IPS-11a (cell line): Measurements from ENCODE around the gene PCYOX1L.

Experiments used
- H3K4me3 ChIP-seq: one replicate; pipeline ENCODE4 v1.5.1; 2013; ENCODE audit warnings: low read depth, low read length, control low read depth

PCYOX1L gene

DNA sequence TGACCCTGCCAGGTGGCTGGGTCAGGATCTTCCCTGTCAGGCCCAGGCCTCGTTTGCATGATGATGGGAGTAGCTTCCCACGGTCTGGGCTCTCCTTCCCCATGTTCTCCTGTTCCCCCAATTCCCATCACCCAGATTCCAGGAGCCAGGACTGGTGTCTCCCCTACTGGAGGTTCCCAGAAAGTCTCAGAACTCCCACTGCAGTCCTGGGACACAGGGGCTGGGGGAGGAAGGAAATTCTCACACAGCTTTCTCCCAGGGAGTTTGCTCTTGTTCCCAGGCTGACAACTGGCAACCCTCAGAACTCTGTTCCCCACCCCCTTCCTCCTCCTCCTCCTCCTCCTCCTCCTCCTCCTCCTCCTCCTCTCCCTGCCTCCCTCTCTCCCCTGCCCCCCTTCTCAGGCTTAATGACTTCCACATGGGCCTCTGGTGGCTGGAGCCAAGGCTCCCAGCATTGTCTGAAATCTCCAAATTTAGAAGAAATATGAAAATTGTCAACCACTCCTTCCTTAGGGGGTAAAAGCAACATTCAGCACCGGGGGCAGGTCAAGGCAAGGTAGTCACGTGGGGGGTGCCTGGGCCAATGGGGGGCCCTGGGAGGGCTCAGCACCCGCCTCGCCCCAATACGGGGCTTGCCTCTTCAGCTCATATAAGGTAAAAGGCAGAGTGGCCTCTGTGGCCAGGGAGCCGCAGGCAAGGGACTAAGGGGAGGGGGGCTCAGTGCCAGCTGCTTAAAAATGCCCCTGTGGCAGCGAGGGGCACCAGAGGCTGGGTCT is 48.5 kb downstream of the PCYOX1L start:
- no peak overlapping the region for H3K4me3 ChIP-seq

DNA sequence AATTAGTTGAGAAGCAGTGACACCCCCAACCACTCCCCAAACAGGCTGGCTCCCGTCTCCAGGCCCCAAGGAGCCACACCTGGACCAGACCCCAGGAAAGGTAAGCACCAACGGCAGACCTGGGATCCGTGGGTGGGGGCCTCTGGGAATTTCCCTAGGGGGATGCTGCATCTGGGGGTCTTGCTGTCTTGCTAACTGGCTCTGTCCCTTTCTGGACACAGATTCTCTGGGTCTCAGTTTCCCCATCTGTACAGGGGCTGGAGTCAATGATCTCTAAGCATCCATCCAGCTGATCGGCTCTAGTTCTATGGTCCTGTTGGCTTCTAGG is 49.1 kb downstream of the PCYOX1L start:
- no peak overlapping the region for H3K4me3 ChIP-seq

GRCh38 chr5:149407323-149408251 is 49.7 kb downstream of the PCYOX1L start:
- no peak overlapping the region for H3K4me3 ChIP-seq

- no peak overlapping the region for H3K4me3 ChIP-seq
Measured at GRCh38 chr5:149408252-149409099, 50.6 kb downstream of the PCYOX1L start.

GRCh38 chr5:149409268-149409948 is 51.6 kb downstream of the PCYOX1L start:
- H3K4me3 ChIP-seq: no peak overlapping the region

- H3K4me3 ChIP-seq: no peak overlapping the region
Measured at GRCh38 chr5:149410071-149410470, 52.2 kb downstream of the PCYOX1L start.

GRCh38 chr5:149410721-149411432 is 53.0 kb downstream of the PCYOX1L start:
- H3K4me3 ChIP-seq: no peak overlapping the region

DNA sequence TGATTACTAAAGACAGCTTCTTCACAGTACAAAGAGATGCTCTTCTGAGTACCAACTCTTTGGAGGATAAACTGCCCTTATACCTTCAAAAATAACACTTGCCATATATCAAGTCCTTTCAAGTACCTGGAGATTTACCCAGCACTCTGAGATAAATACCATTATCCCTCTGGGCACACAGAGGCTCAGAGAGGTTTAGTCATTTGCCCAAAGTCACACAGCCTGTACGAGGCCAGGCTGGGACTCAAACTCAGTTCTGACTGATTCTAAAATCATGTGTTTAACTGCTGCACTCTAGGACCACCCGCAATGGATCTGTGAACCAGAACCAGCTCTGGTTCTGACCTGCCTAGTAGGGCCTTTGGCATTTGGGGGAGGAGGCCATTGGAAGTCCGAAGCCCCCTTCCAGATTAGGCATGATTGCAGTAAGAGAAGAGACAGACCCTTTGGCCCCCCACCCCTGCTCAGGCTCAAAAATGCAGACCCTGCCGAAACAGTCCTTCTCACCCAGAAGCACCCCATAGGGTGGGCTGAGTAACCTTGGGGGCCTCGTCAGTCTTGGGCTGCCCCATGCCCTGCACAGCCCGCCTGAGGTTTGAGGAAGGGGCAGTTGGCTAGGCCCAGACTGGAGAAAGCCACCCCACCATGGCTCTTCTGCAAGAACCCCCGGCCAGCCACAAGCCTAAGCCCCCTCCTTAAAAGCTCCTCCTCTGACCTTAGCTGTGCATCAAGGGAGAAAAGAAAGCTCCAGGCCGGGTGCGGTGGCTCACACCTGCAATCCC is 54.1 kb downstream of the PCYOX1L start:
- no peak overlapping the region for H3K4me3 ChIP-seq

- no peak overlapping the region for H3K4me3 ChIP-seq
Measured at GRCh38 chr5:149412783-149413476, 55.1 kb downstream of the PCYOX1L start.

- H3K4me3 ChIP-seq: no peak overlapping the region
Measured at GRCh38 chr5:149413477-149414210, 55.8 kb downstream of the PCYOX1L start.

DNA sequence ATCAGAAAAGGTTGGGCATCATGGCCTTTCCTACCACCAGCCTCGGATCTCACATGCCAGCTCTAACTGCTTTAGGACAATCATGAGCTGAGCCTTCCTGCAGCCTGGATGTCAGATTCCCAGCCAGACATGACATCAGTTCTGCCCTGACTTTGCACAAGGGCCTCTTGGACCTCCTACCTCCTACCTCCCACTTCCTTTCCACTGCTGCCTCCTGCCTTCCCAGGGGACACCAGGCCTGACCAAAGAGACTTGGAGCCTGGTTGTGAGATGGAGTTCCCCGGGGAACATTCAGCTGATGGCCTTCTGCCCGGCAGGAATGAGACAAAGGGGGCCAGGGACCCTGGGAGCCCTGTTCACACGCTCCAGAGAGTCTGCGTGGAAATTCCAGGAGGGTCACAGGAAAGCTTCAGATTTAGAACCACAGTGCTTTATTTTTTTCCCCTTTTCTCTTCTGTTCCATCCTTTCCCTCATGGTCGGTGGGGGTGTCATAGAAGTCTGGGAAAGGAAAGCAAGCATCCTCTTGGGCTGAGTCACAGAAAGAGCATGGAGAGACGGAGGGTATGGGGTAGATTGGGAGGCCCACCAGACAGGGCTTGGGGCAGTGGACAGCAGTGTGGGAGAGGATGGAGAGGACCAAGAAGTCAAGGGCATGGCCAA is 56.7 kb downstream of the PCYOX1L start:
- no peak overlapping the region for H3K4me3 ChIP-seq

- no peak overlapping the region for H3K4me3 ChIP-seq
Measured at GRCh38 chr5:149415066-149415967, 57.5 kb downstream of the PCYOX1L start.

GRCh38 chr5:149416987-149417710 is 59.3 kb downstream of the PCYOX1L start:
- H3K4me3 ChIP-seq: no peak overlapping the region

DNA sequence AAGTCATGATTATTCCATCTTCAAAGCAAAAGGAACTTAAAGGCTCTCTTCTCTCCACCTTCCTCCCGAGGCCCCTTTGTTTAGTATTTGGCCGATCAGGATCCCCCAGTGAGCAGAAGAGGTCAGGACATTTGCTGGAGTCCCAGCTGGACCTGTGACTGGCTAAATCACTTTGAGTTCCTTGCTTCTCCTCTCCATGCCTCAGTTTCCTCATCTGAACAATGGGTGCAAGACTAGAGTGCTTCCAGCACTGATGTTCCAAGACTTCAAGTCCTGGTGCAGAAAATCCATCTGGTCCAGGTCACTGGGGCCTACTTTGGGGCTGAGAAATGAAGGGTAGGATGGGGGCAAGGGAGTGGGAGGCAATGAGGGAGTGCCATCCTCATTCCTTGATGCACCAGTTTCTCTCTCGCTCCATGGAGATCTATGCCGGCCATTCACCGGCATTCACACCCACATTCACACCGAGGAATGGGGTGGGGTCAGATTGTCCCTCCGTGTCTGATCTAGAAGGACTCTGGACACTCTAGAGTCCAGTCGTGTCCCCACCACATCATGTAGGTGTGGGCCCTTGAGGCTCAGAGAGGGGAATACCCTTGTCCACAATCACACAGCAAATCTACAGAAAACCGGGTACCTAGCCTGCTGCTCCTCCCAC is 60.0 kb downstream of the PCYOX1L start:
- H3K4me3 ChIP-seq: no peak overlapping the region

GRCh38 chr5:149418910-149419531 is 61.2 kb downstream of the PCYOX1L start:
- no peak overlapping the region for H3K4me3 ChIP-seq
